Retinal pigment epithelial cell (primary cell): ENCODE measurements around the gene CDHR2.

ENCODE experiments used
- DNase-seq: peaks from one replicate; pipeline ENCODE4 v3.0.0-alpha.2; 2010; ENCODE audit warnings: low read depth
- H3K4me3 ChIP-seq: 2 replicates; pipeline ENCODE4 v1.5.1; 2011; ENCODE audit warnings: mild to moderate bottlenecking, low read length, control low read depth, moderate library complexity
- CTCF ChIP-seq: conservative IDR thresholded peaks from 2 replicates; pipeline ENCODE4 v1.5.1; 2011; ENCODE audit warnings: low read depth, low read length, control low read depth, inconsistent platforms

CDHR2 gene

DNA sequence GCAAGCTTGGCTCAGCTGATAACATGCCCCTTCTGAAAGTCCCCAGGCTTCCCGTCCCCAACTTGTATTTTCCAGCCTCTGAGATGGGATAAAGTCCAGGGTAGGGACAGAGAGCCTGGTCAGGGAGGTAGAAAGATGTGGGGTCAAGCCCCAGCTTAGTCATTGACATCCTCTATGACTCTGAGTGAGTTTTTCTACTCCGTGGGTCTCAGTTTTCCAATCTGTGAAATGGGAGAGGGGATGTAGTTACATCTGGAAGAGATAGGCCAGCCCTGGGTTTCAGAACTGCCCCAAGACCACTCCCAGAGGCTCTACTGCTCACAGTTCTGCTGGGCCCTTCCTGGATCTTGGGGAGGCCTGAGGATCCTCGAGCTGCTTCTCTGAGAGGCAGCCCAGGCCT, 57.7 kb downstream of the CDHR2 start:
- DNase-seq = no peak
- TF ChIP-seq CTCF = no peak
- H3K4me3 ChIP-seq = no peak overlapping the region

GRCh38 chr5:176608142-176608705, 59.1 kb downstream of the CDHR2 start:
- no peak for DNase-seq
- H3K4me3 ChIP-seq = no peak overlapping the region
- no peak for TF ChIP-seq CTCF

DNA sequence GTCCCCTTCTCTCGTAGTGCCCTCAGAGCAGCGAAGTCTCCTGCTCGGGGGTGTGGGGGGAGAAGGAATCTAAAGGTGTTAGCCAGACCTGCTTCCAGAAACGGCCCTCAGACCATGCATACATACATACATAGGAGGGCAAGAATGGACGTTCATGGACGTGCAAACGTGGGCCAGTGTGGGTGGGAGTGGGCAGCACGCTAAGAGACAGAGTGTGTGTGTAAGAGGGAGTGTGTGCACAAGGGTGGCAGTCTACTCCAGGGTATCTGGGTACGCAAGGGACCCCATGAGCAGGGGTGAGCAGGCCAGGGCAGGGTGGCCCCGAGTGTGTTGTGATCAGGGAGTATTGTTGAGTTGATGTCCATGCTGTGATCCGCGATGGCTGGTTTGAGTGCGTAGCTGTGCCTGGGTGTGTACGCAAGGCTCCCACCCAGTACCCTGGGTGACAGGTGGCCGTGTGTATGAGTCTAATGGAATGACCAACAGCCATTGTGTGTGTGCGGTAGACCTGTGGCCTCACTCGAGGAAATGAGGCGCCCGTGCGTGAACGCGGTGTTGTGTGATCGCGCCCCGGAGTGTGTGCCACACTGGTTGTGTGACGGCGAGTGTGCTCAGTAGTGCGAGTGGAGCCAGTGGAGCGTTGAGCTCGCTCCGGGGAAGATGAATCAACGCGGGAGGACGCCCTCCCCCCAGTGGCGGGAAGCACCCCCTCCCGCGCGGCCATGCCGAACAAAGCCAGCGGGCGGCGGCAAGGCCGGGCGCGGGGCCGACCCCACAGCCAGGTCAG, 60.0 kb downstream of the CDHR2 start:
- no peak for TF ChIP-seq CTCF
- no peak for DNase-seq
- peak overlapping the region; percentile 49 for H3K4me3 ChIP-seq

GRCh38 chr5:176609724-176610434, 60.7 kb downstream of the CDHR2 start, which contains the start of gene GPRIN1:
Gene GPRIN1 (minus strand): TSS chr5:176610156. CDS start chr5:176599834, 10,322 bp downstream.
- DNase-seq = no peak
- peak; percentile 21 for TF ChIP-seq CTCF
- peak within 1 kb of the TSS; percentile 56 for H3K4me3 ChIP-seq

GRCh38 chr5:176610435-176610773, 61.3 kb downstream of the CDHR2 start:
- H3K4me3 ChIP-seq = peak overlapping the region; percentile 56
- TF ChIP-seq CTCF = no peak
- no peak for DNase-seq

DNA sequence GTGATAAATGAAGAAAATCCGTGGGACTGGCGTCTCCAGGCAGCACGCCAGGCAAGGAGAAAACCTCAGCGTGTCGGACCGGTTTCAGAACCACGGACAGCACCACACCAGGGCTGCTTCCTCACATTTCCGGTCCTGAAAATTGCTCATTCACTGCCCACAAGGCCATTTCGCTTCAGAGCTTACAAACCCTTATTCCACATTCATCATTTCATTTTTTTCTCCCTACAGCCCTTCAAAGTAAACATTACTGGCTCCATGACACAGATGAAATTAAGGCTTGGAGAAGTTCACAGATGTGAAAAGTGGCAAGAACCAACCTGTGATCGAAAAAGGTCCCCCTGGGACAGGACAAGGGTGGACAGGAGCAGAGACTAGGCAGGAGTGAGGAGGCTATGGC, 62.3 kb downstream of the CDHR2 start:
- peak; percentile 39 for DNase-seq
- no peak for TF ChIP-seq CTCF
- no peak overlapping the region for H3K4me3 ChIP-seq

GRCh38 chr5:176612008-176612407, 62.9 kb downstream of the CDHR2 start:
- DNase-seq = no peak
- H3K4me3 ChIP-seq = no peak overlapping the region
- TF ChIP-seq CTCF = no peak
